ENCODE data around the gene CDO1. TPM values are rescaled to one million over a fixed set of nuclear protein-coding genes. Genes with fewer than 3 reads are reported as not detected.

CDO1 gene
- total and polyA plus RNA-seq, 11 donors, result 2.7 to 37.2 (median 5.2) TPM

- Histone ChIP-seq H3K4me1 (peaks cover 0 to 40% (median 17%) of the 10 kb centered on the region in 12 donors), H3K36me3 (no peaks in the 10 kb centered on the region), H3K27ac (no peak overlapping the region), H3K27me3 (no peaks in the 10 kb centered on the region), H3K9me3 (no peaks in the 10 kb centered on the region), H3K4me3 (no peak overlapping the region)
- no peak for ATAC-seq
- no peak for DNase-seq
- intact Hi-C loops (cut with DNase I), result no loop called here
- WGBS, 4 donors, result 80 to 82% (median 82%) methylated on average over 4 of the region's 4 CpGs
- no peak for TF ChIP-seq CTCF (IDR thresholded peaks at IDR 0.05)
- TF ChIP-seq POLR2A (IDR thresholded peaks at IDR 0.05), result no peak
Measured at GRCh38 chr5:115775999-115776398, 40.5 kb downstream of the CDO1 start.

- H3K36me3 ChIP-seq, result no peaks in the 10 kb centered on the region
- WGBS, 4 donors, result 64 to 71% (median 67%) methylated on average over 3 of the region's 3 CpGs
- no peaks in the 10 kb centered on the region for H3K27me3 ChIP-seq
- peak in 4 of 5 donors; percentile 29 to 67 (median 64) for DNase-seq
- peak overlapping the region in 1 of 12 donors; percentile 5 for H3K27ac ChIP-seq
- no peak for TF ChIP-seq CTCF (IDR thresholded peaks at IDR 0.05)
- TF ChIP-seq POLR2A (IDR thresholded peaks at IDR 0.05), result no peak
- no peak overlapping the region for H3K4me3 ChIP-seq
- ATAC-seq, result peak; percentile 62 to 80 (median 72)
- intact Hi-C loops (cut with DNase I), result loop anchor here in 1 of 10 donors (5.0 kb wide), 1 partner anchor 43 kb away; the partner anchor contains the start of gene CDO1
- peaks cover 0 to 40% (median 17%) of the 10 kb centered on the region in 12 donors for H3K4me1 ChIP-seq
- no peaks in the 10 kb centered on the region for H3K9me3 ChIP-seq
Measured at GRCh38 chr5:115774684-115775083, 41.8 kb downstream of the CDO1 start.

GRCh38 chr5:115772731-115773475 is 43.6 kb downstream of the CDO1 start:
- peak overlapping the region in 7 of 12 donors; percentile 6 to 47 (median 26) for H3K27ac ChIP-seq
- intact Hi-C loops (cut with DNase I), result loop anchor here in 1 of 10 donors (5.0 kb wide), 1 partner anchor 44 kb away; the partner anchor contains the start of gene CDO1
- H3K4me3 ChIP-seq, result no peak overlapping the region
- peak in 3 of 4 donors; percentile 74 to 89 (median 84) for ATAC-seq
- H3K9me3 ChIP-seq, result no peaks in the 10 kb centered on the region
- H3K4me1 ChIP-seq, result peaks cover 0 to 34% (median 17%) of the 10 kb centered on the region in 12 donors
- H3K27me3 ChIP-seq, result no peaks in the 10 kb centered on the region
- 48 to 60% (median 49%) methylated on average over 2 of the region's 2 CpGs for WGBS, 4 donors
- no peaks in the 10 kb centered on the region for H3K36me3 ChIP-seq
- TF ChIP-seq CTCF (IDR thresholded peaks at IDR 0.05), result peak in 1 of 12 donors; percentile 4
- no peak for TF ChIP-seq POLR2A (IDR thresholded peaks at IDR 0.05)
- DNase-seq, result peak in 4 of 5 donors; percentile 28 to 59 (median 32)

GRCh38 chr5:115770466-115770865 is 46.0 kb downstream of the CDO1 start:
- ATAC-seq, result no peak
- Histone ChIP-seq H3K27ac (no peak overlapping the region), H3K36me3 (no peaks in the 10 kb centered on the region), H3K4me1 (peaks cover 0 to 44% (median 17%) of the 10 kb centered on the region in 12 donors), H3K9me3 (no peaks in the 10 kb centered on the region), H3K4me3 (no peak overlapping the region), H3K27me3 (no peaks in the 10 kb centered on the region)
- no peak for DNase-seq
- TF ChIP-seq POLR2A (IDR thresholded peaks at IDR 0.05) (no peak), CTCF (IDR thresholded peaks at IDR 0.05) (peak in 3 of 12 donors; percentile 9 to 18 (median 12))
- WGBS, 4 donors, result 64 to 78% (median 69%) methylated on average over 11 of the region's 11 CpGs
- intact Hi-C loops (cut with DNase I), result loop anchor here in 1 of 10 donors (5.0 kb wide), 1 partner anchor 47 kb away; the partner anchor contains the start of gene CDO1

Data from heart left ventricle (tissue), 16 donors.